H1 (cell line): ENCODE data around the gene SH2D7. TPM values are rescaled to one million over a fixed set of nuclear protein-coding genes. Genes with fewer than 3 reads are reported as not detected.

Experiments
- BCL11A ChIP-seq, 2 experiments: IDR thresholded peaks; one replicate each; pipeline ENCODE4 v1.6.1; 2011; ENCODE audit warnings: low read depth in 2 of 2, low read length in 2 of 2, mild to moderate bottlenecking in 2 of 2
- BRCA1 ChIP-seq: IDR thresholded peaks from 2 replicates; pipeline ENCODE4 v1.6.1; 2012; ENCODE audit warnings: low read depth, low read length, improper control_type of control experiment
- CHD7 ChIP-seq: fragments of 300-600 bp; sonication (generic); IDR thresholded peaks from 2 replicates; pipeline ENCODE4 v1.7.1; 2012; ENCODE audit warnings: low read length, moderate library complexity, mild to moderate bottlenecking, inconsistent platforms; ENCODE audit not compliant: insufficient replicate concordance
- RAD21 ChIP-seq, 2 experiments: IDR thresholded peaks in 1 of 2; conservative IDR thresholded peaks in 1 of 2; 2 replicates each; pipeline ENCODE4 v1.6.1; 2011; ENCODE audit warnings: low read depth in 2 of 2, low read length in 2 of 2, improper control_type of control experiment in 1 of 2, inconsistent platforms in 1 of 2, mild to moderate bottlenecking in 1 of 2, moderate library complexity in 1 of 2
- RNF2 ChIP-seq: fragments of 200-900, 300-1000 bp; sonication (generic); IDR thresholded peaks from 2 replicates; pipeline ENCODE4 v1.7.1; 2016; ENCODE audit warnings: borderline replicate concordance, low read depth, mild to moderate bottlenecking, antibody characterized with exemption, low read length; ENCODE audit not compliant: poor library complexity, severe bottlenecking; ENCODE audit errors: missing control alignments
- polyA plus RNA-seq, 7 experiments: library from polyadenylated mRNA; depleted of rRNA in 3 of 7; stranded (reverse) in 5 of 7; unstranded in 2 of 7; fragments of >200 nt in 5 of 7; fragments of 200-250 nt in 2 of 7; gene quantifications; 1 replicate in 5 of 7; 2 replicates in 1 of 7; 4 replicates in 1 of 7; pipeline versions ENCODE4 v1.2.1 to v1.2.3, GENCODE V29; 2011 to 2013; ENCODE audit warnings: missing spikeins in 2 of 7, mixed read lengths in 2 of 7
- total RNA-seq: library from RNA; stranded (reverse); fragmentation: NEBNext Ultra II Directional; extraction: Animal tissue kit (Norgen Biotek cat#: 25700); gene quantifications from 2 replicates; pipeline ENCODE4 v1.2.1, GENCODE V29; 2021

The SH2D7 gene
- total and polyA plus RNA-seq, 2 of the 8 experiments (the other 6 are each of a cell fraction or from before 2014, with no cell fraction given), result not detected

DNA sequence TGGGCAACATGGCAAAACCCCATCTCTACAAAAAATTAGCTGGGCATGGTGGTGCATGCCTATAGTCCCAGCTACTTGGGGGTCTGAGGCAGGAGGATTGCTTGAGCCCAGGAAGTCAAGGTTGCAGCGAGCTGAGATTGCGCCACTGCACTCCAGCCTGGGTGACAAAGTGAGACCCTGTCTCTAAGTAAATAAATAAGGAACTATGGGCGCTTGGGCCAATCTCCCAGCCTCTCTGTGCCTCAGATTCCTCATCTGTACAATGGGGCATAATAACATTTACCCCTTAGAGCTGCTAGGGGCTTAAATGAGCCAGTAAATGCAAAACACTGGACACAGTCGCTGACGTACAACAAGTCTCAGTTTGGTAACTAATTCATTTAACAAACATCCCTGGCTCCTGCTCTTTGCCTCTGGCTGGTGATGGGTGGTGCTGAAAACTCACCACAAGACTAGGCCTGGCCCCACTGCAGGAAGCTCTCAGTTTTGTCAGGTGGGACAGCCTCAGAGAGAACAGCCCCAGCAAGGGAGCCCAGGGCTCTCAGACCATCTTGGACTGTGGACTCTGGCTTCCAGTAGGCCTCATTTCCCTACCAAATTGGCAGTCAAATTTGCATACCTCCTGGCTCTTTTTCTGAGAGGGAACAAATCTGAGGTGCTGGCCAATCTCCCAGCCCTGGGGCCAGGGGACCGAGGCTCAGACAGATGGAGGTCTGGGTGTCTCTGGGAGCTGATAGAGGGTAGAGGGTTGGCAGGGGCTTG, 8.5 kb upstream of the SH2D7 start (continued):
- TF ChIP-seq RAD21 (IDR thresholded peaks at IDR 0.05 in 1 of 2, conservative IDR thresholded peaks at IDR 0.05 in 1 of 2; ENCODE audit: low read depth in 2 of 2, low read length in 2 of 2), result no peak
- no peak for TF ChIP-seq RNF2
- TF ChIP-seq CHD7, result no peak
- TF ChIP-seq BCL11A (IDR thresholded peaks at IDR 0.05; ENCODE audit: low read depth in 2 of 2, low read length in 2 of 2), result no peak
- no peak for TF ChIP-seq BRCA1
